MM.1S (cell line): ENCODE results near the gene COL18A1.

Experiments
- CTCF ChIP-seq: fragments of 300-600 bp; sonication (generic); IDR thresholded peaks from 2 replicates; pipeline ENCODE4 v1.5.1; 2016; ENCODE audit warnings: antibody characterized with exemption, low read length, mixed read lengths
- EZH2 ChIP-seq: fragments of 300-600 bp; sonication (generic); optimal IDR thresholded peaks from 2 replicates; pipeline ENCODE3; 2017; ENCODE audit warnings: low read depth, mild to moderate bottlenecking, antibody characterized with exemption, low read length, mixed read lengths
- EZH2phosphoT487 ChIP-seq: fragments of 300-600 bp; sonication (generic); IDR thresholded peaks from 2 replicates; pipeline ENCODE4 v1.6.1; 2018; ENCODE audit warnings: antibody characterized with exemption, low read length

- TF ChIP-seq CTCF = no peak
- no peak for TF ChIP-seq EZH2phosphoT487
- TF ChIP-seq EZH2 = no peak
Observed at GRCh38 chr21:45546636-45547544, 141.9 kb downstream of the COL18A1 start.
